ENCODE measurements around the gene PHLDA2. TPM values are rescaled to one million over a fixed set of nuclear protein-coding genes. Genes with fewer than 3 reads are reported as not detected.
A peak's percentile ranks its signal among the peaks of the same experiment; 100 is the strongest.

PHLDA2 gene
- total RNA-seq, 1 experiment from 2014 or later, result 101 TPM

GRCh38 chr11:2885017-2885677 is 44.1 kb downstream of the PHLDA2 start:
- H3K4me1 ChIP-seq (ENCODE audit: insufficient read depth, low read length), result peaks cover 6% of the 10 kb centered on the region; the same call in 1 of the 2 replicates
- H3K4me3 ChIP-seq (ENCODE audit: low read length), result peak overlapping the region; percentile 82
- no peak overlapping the region for H3K27ac ChIP-seq (ENCODE audit: low read length)
- ChIA-PET POLR2A (ENCODE audit: unreplicated experiment) (no interaction called here), CTCF (interaction anchor here (1.4 kb wide), 1 partner anchor 351 kb away, joined by 9 read pairs; no protein-coding TSS in a partner anchor)
- H3K27me3 ChIP-seq (ENCODE audit: low read length), result no peaks in the 10 kb centered on the region
- H3F3A ChIP-seq (ENCODE audit: low read length, unreplicated experiment), result no peaks in the 10 kb centered on the region
- intact Hi-C loops (cut with micrococcal nuclease), result loop anchor here (2.0 to 10.0 kb wide), 2 partner anchors 184 to 460 kb away; no protein-coding TSS in a partner anchor
- H3K36me3 ChIP-seq (ENCODE audit: low read depth, low read length), result no peaks in the 10 kb centered on the region
- peak overlapping the region; percentile 100 for H3K4me2 ChIP-seq (ENCODE audit: low read length)
- no peaks in the 10 kb centered on the region for H3K79me2 ChIP-seq (ENCODE audit: low read length)
- H4K20me1 ChIP-seq (ENCODE audit: low read length), result no peaks in the 10 kb centered on the region
- peak; percentile 66 for DNase-seq
- peak overlapping the region; percentile 94 for H2AFZ ChIP-seq (ENCODE audit: low read length)
- TF ChIP-seq EZH2 (IDR thresholded peaks at IDR 0.05; ENCODE audit: low read length, unreplicated experiment), result no peak
- TF ChIP-seq CTCF (conservative IDR thresholded peaks at IDR 0.05; ENCODE audit: low read depth, low read length), result peak; percentile 50
- TF ChIP-seq EZH2phosphoT487 (IDR thresholded peaks at IDR 0.05; ENCODE audit: borderline replicate concordance, low read length), result no peak
- TSS peak; percentile 85 for BruUV-seq (replicated peaks)
- no peaks in the 10 kb centered on the region for H3K9me3 ChIP-seq (ENCODE audit: low read length)
- H3K9me2 ChIP-seq (replicated peaks; ENCODE audit: low read length), result no peaks in the 10 kb centered on the region
- H3K9ac ChIP-seq (ENCODE audit: low read length), result peak overlapping the region; percentile 30; the same call in 1 of the 2 replicates
- ATAC-seq, result peak; percentile 48

- no peaks in the 10 kb centered on the region for H3K36me3 ChIP-seq (ENCODE audit: low read depth, low read length)
- H2AFZ ChIP-seq (ENCODE audit: low read length), result peak overlapping the region; percentile 65; the same call in 1 of the 2 replicates
- BruUV-seq (replicated peaks), result no TSS peak
- peak overlapping the region; percentile 25; the same call in 1 of the 2 replicates for H3K9ac ChIP-seq (ENCODE audit: low read length)
- H3K4me2 ChIP-seq (ENCODE audit: low read length), result peak overlapping the region; percentile 78
- ATAC-seq (peak; percentile 29), DNase-seq (peak; percentile 32)
- no peak for TF ChIP-seq CTCF (conservative IDR thresholded peaks at IDR 0.05; ENCODE audit: low read depth, low read length)
- TF ChIP-seq EZH2 (IDR thresholded peaks at IDR 0.05; ENCODE audit: low read length, unreplicated experiment), result no peak
- TF ChIP-seq EZH2phosphoT487 (IDR thresholded peaks at IDR 0.05; ENCODE audit: borderline replicate concordance, low read length), result no peak
- no peaks in the 10 kb centered on the region for H3K79me2 ChIP-seq (ENCODE audit: low read length)
- H4K20me1 ChIP-seq (ENCODE audit: low read length), result no peaks in the 10 kb centered on the region
- CTCF ChIA-PET, result interaction anchor here (0.7 to 1.4 kb wide), 2 partner anchors 43 to 350 kb away, joined by 4 to 9 read pairs; no protein-coding TSS in a partner anchor
- H3K27ac ChIP-seq (ENCODE audit: low read length), result no peak overlapping the region
- no peaks in the 10 kb centered on the region for H3K9me3 ChIP-seq (ENCODE audit: low read length)
- H3K4me3 ChIP-seq (ENCODE audit: low read length), result peak overlapping the region; percentile 70
- peaks cover 5% of the 10 kb centered on the region; the same call in 1 of the 2 replicates for H3K4me1 ChIP-seq (ENCODE audit: insufficient read depth, low read length)
- POLR2A ChIA-PET (ENCODE audit: unreplicated experiment), result no interaction called here
- H3K9me2 ChIP-seq (replicated peaks; ENCODE audit: low read length), result no peaks in the 10 kb centered on the region
- H3F3A ChIP-seq (ENCODE audit: low read length, unreplicated experiment), result no peaks in the 10 kb centered on the region
- no peaks in the 10 kb centered on the region for H3K27me3 ChIP-seq (ENCODE audit: low read length)
- intact Hi-C loops (cut with micrococcal nuclease), result loop anchor here (2.0 to 10.0 kb wide), 2 partner anchors 183 to 459 kb away; no protein-coding TSS in a partner anchor
These were observed 45.0 kb downstream of the PHLDA2 start for GRCh38 chr11:2883979-2884815.
